RCC 7860 (cell line): ENCODE measurements around the gene C9orf40.

ENCODE experiments used
- DNase-seq: peaks from one replicate; pipeline ENCODE4 v3.0.0-alpha.2; 2015; ENCODE audit warnings: low spot score
- FAIRE-seq: peaks from 2 replicates; lab custom pipeline; 2012; peaks lifted over from hg19 to GRCh38; lab: Jason Lieb, UNC

Gene C9orf40

DNA sequence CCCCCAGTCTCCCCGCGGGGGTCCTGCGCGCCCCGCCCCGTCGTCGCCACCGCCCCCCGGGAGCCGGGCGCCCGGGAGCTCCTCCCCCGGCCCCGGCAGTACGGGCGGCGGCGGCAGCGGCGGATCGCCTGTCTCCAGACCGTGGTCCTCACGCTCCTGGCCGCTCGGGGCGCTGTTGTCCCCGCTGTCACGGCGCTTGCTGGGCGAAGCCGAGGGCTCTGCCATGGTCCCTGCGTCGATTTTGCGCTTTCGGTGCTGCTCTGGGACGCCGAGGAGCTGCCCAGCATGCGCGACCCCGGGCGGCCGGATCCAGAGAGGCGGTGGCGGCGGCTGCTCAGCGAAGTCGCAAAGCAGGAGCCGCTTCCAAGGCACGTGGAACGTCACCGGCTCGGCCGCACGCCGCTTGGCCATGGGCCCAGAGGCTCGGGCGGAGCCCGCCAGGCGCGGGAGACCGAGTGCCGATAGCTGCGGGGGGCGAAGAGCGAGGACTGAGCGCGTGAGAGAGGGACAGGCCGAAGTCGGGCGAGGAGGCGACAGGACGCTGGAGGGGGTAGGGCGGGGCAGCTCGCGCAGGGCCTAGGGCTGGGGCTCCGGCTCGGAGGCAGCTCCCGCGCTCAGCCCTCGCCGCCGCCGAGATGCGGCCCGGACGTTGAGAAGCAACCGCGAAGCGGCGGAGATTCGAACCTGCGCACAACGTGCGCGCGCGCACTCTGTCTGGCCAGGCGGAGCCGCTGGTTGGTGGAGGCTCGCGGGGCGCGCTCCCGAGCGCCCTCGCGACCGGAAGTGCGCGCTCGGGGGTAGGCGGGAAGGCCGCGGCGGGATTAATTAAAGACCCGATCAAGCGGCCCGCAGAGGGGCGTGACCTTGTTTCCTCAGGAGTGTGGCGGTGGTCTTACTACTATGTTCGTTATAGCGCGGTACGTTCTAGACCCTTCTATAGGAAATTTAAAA, at the start of gene C9orf40:
TSS of gene C9orf40 (minus strand) at position 712 of the 951 bp plus-strand sequence. CDS start at position 411, 301 bp downstream.
- DNase-seq (peak; percentile 75), FAIRE-seq (no peak)

- DNase-seq = peak; percentile 54
- peak; percentile 81 for FAIRE-seq
Observed at GRCh38 chr9:75001719-75002421, 49.2 kb upstream of the C9orf40 start.

GRCh38 chr9:75000835-75001234, 48.1 kb upstream of the C9orf40 start:
- FAIRE-seq = no peak

GRCh38 chr9:74985041-74985440, 32.3 kb upstream of the C9orf40 start:
- no peak for DNase-seq
- no peak for FAIRE-seq

More at GRCh38 chr9:75000835-75001234, 48.1 kb upstream of the C9orf40 start:
- DNase-seq = no peak

DNA sequence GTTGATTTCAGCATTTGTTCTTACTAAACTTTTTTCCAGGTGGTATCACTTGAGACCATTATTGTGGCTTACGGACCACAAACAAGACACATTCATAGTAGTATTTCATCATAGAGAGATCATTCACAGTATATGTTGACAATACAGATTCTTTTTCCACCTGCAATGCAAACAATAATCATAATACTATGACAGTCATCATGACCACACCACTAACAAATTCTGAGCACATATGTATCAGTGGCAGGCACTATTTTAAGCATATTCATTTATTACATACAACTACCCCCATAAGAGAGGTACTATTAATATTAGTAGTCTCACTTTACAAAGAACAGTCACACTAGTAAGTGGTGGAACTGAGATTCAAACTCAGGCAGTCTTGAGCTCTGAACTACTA, 31.0 kb upstream of the C9orf40 start:
- DNase-seq (no peak), FAIRE-seq (no peak)

- DNase-seq (no peak), FAIRE-seq (no peak)
Observed at GRCh38 chr9:74979844-74980243, 27.1 kb upstream of the C9orf40 start.

GRCh38 chr9:74977287-74977686, 24.6 kb upstream of the C9orf40 start:
- no peak for DNase-seq
- no peak for FAIRE-seq

DNA sequence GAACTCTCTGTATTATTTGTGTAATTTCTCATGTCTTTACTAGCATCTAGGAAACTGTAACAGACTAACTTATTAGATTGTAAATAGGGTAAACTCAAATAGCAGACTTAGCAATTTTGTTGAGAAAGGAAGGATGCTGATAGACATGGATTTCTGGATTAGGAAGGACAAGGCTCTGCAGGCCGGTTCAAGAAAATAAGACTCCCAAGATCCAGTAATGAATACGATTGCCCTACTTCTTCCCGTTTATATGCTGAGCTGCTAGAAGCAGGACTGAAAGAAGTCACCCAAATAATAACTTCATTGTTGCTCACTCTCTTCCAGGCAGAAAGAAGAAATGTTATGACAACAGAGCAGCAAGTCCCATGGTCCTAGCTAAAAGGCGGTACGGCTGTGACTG, 22.8 kb upstream of the C9orf40 start:
- FAIRE-seq = no peak
- DNase-seq = no peak

DNA sequence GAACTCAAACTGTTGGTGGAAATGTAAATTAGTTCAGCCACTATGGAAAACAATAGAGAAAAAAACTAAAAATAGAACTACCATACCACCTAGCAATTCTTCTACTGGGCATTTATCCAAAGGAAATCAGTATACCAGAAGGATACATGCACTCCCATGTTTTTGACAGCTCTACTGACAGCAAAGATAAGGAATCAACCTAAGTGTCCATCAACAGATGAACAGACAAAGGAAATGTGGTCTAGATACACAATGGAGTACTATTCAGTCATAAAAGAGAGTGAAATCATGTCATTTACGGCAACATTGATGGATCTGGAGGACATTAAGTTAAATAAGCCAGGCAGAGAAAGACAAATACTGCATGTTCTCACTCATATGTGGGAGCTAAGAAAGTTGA, 21.8 kb upstream of the C9orf40 start:
- no peak for FAIRE-seq
- DNase-seq = no peak

DNA sequence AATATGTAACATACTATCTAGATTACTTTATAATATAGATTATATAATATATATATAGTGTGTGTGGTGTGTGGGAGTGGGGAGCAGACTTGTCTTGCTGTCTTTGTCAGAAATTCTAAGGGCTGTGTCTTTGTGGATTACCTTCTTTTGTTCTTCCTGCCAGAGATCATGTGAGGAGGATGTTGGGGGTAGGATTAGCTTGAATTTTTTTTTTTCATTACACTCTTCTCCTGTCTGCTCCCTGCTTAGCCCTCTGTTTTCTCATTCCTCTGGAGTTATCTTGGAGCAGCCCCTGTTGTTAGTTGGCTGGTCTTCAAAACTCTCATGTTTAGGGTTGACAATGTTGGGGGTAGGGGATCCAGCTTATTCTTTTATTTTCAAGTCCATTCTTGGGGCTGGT, 21.0 kb upstream of the C9orf40 start:
- no peak for FAIRE-seq
- no peak for DNase-seq

- DNase-seq (no peak), FAIRE-seq (no peak)
Observed at GRCh38 chr9:74963056-74963455, 10.3 kb upstream of the C9orf40 start.

DNA sequence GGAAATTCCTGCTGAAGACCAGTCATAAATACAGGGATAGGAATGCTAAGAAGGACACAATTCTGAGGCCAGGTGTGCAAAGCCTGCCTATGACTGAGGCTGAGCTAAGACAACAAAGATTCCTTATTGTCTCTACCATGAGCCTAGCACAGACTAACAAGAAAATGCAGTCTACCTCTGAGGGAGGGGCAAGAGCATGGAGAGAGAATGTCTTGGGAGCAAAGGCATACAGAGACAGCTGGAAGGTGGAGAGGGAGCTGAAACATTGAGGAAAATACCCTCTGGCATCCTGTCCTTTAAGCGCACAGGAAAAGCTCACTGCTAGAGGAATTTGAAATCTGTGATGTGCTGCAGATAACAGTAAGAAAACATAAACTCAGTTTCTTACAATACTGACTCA, 8.8 kb upstream of the C9orf40 start:
- no peak for FAIRE-seq
- DNase-seq = no peak

DNA sequence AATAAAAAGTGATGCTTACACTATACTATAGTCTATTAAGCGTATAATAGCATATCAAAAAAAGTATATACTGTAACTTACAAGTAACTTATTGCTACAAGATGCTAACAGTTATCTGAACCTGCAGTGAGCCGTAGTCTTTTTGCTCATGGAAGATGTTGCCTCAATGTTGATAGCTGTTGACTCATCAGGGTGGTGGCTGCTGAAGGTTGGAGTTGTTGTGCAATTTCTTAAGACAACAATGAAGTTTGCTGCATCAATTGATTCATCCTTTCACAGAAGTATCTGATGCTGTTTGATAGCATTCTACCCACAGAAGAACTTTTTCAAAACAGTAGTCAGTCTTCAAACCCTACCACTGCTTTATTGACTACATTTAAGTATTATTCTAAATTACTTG, 7.8 kb upstream of the C9orf40 start:
- no peak for FAIRE-seq
- DNase-seq = no peak

DNA sequence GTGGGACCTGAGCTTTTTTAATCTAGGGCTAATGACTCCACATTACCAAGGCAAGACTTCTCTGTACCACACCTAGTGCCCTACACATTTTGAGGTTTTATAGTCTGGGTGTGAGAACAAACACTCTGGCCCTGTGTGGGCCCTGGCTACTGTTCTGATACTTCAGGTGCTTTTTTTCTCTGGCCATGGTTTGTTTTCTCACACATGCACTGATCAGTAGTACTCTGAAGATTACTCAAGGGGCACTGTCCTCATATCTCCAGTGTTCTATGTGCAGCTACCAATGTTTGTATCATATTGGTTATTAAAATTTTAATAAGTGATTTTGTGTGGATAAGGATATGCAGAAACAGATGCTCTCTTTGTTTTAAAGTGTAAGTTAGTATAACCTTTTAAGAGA, 5.9 kb upstream of the C9orf40 start:
- FAIRE-seq = no peak
- DNase-seq = no peak

GRCh38 chr9:74953235-74953751, 581 bp upstream of the C9orf40 start:
- FAIRE-seq (no peak), DNase-seq (no peak)

DNA sequence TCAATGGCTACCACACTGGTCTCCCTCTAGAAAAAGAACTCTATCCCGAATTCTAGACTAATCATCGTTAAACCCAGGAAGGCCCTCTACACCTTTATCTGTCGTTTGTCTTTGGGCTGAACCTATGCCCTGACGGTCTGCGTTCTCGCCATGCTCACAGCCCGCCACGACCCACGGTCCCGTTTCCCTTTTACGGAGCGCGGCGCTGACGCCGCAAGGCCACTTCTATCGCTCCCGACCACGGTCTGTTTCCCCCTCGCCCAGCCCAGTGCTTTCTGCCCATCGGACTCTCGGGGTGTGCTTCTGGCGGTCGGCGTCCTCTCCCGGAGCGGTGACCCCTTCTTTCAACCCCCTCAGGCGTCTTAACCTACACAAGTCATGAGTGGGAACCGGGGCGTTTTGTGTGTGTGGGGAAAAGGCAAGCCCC, 974 bp downstream of the C9orf40 start:
- DNase-seq = no peak

GRCh38 chr9:74951107-74951720, 1.5 kb downstream of the C9orf40 start:
- DNase-seq (no peak), FAIRE-seq (no peak)

More for the DNA sequence above, 974 bp downstream of the C9orf40 start:
- FAIRE-seq = no peak

DNA sequence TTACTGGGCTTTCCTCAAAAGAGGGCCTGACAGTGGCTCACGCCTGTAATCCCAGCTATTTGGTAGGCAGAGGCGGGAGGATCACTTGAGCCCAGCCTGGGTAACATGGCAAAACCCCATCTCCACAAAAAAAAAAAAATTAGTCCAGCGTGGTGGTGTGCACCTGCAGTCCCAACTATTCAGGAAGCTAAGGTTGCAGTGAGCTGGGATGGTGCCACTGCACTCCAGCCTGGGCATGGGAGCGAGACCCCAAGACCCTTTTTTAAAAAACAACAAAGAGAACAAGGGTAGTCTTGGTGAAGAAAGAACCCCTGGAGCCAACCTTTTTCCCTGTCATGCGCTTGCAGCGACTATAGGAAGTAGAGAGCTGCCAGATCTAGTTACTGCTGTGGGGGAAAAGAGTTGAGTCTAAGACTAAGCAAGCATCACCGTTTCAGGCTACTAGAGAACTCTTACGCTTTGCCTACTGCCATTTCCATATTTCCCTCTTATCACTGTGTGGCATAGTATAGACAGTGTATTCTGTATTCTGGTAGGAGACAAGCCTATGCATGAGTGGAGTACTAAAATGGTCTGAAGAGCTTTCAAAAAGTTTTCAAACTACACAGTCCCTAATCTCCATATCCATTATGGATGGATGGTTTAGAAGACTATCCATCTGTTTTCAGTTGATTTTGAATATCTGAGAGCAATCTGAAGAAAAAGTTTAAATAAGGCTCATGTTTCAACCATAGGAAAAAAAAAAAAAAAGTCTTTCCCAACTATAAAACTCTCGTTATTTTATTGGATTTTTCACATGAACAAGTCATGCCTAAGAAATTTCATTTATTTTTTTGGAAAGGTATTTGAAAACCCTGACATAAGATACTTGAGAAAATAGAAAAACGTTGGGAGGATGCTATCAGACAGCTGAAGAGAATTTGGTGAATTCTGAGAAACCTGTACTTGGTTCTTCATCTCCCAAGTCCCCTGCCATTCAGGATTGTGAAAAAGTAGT, 2.6 kb downstream of the C9orf40 start:
- DNase-seq = no peak
- FAIRE-seq = no peak

- no peak for DNase-seq
- no peak for FAIRE-seq
Observed at GRCh38 chr9:74948937-74949336, 3.8 kb downstream of the C9orf40 start.

GRCh38 chr9:74946686-74947085, 6.0 kb downstream of the C9orf40 start:
- FAIRE-seq (no peak), DNase-seq (no peak)
